Cardiac muscle cell (in vitro differentiated cells and primary cell): ENCODE results near the gene CGNL1. TPM values are rescaled to one million over a fixed set of nuclear protein-coding genes. Genes with fewer than 3 reads are reported as not detected.

Experiments
- DNase-seq, 2 donors: peaks; one replicate each; pipeline versions ENCODE4 v3.0.0 to v3.0.0-alpha.2; 2010 to 2017; ENCODE audit warnings: low read depth in 1 of 2, low spot score in 1 of 2
- H3K27ac ChIP-seq: fragments of 200-600 bp; sonication (generic); 2 replicates; pipeline ENCODE4 v1.5.1; 2016
- H3K27me3 ChIP-seq: fragments of 200-600 bp; sonication (generic); 2 replicates; pipeline ENCODE4 v1.6.0; 2016; ENCODE audit warnings: control low read depth
- H3K36me3 ChIP-seq: fragments of 200-600 bp; sonication (generic); 2 replicates; pipeline ENCODE4 v1.5.1; 2016; ENCODE audit warnings: control low read depth
- H3K4me1 ChIP-seq: fragments of 200-600 bp; sonication (generic); 2 replicates; pipeline ENCODE4 v1.8.1; 2017; ENCODE audit warnings: low read depth, mild to moderate bottlenecking, mixed run types
- H3K4me3 ChIP-seq: fragments of 200-600 bp; sonication (generic); 2 replicates; pipeline ENCODE4 v1.5.1; 2016; ENCODE audit warnings: mild to moderate bottlenecking
- H3K9me3 ChIP-seq: fragments of 200-600 bp; sonication (generic); 2 replicates; pipeline ENCODE4 v1.5.1; 2017; ENCODE audit warnings: low read depth, mild to moderate bottlenecking, control low read depth
- CTCF ChIP-seq: IDR thresholded peaks from 2 replicates; pipeline ENCODE4 v1.5.1; 2012; ENCODE audit warnings: low read depth, mild to moderate bottlenecking, low read length
- polyA plus RNA-seq: library from polyadenylated mRNA; unstranded; fragments of >200 nt; fragmentation: Nextera tagmentation; extraction: Ambion mirVana; gene quantifications from 2 replicates; pipeline ENCODE4 v1.2.1, GENCODE V29; 2016
- total RNA-seq: library from RNA; depleted of rRNA; stranded (reverse); fragments of >200 nt; gene quantifications from 2 replicates; pipeline ENCODE4 v1.2.3, GENCODE V29; 2016

CGNL1 gene
- total and polyA plus RNA-seq, 2 experiments from 2014 or later, result 62.9 to 134 TPM

- DNase-seq, result no peak
- Histone ChIP-seq H3K4me3 (no peak overlapping the region), H3K27me3 (no peaks in the 10 kb centered on the region), H3K36me3 (no peaks in the 10 kb centered on the region), H3K4me1 (peaks cover 47% of the 10 kb centered on the region), H3K27ac (peak overlapping the region; percentile 40), H3K9me3 (no peaks in the 10 kb centered on the region)
- no peak for TF ChIP-seq CTCF
Measured at GRCh38 chr15:57389991-57390390, 13.7 kb downstream of the CGNL1 start.

- H3K27me3 ChIP-seq, result no peaks in the 10 kb centered on the region
- peaks cover 46% of the 10 kb centered on the region for H3K4me1 ChIP-seq
- TF ChIP-seq CTCF, result no peak
- no peak overlapping the region for H3K4me3 ChIP-seq
- H3K27ac ChIP-seq, result peak overlapping the region; percentile 40
- no peaks in the 10 kb centered on the region for H3K9me3 ChIP-seq
- H3K36me3 ChIP-seq, result peaks cover 2% of the 10 kb centered on the region
- DNase-seq, result no peak
Measured at GRCh38 chr15:57390583-57390982, 14.3 kb downstream of the CGNL1 start.

GRCh38 chr15:57391537-57391936 is 15.2 kb downstream of the CGNL1 start:
- Histone ChIP-seq H3K9me3 (no peaks in the 10 kb centered on the region), H3K27ac (no peak overlapping the region), H3K36me3 (peaks cover 2% of the 10 kb centered on the region), H3K27me3 (no peaks in the 10 kb centered on the region), H3K4me1 (peaks cover 37% of the 10 kb centered on the region), H3K4me3 (no peak overlapping the region)
- TF ChIP-seq CTCF, result no peak
- DNase-seq, result no peak

GRCh38 chr15:57393061-57393460 is 16.8 kb downstream of the CGNL1 start:
- Histone ChIP-seq H3K4me1 (peaks cover 22% of the 10 kb centered on the region), H3K9me3 (no peaks in the 10 kb centered on the region), H3K27ac (peak overlapping the region; percentile 4), H3K4me3 (no peak overlapping the region), H3K36me3 (peaks cover 6% of the 10 kb centered on the region), H3K27me3 (no peaks in the 10 kb centered on the region)
- no peak for DNase-seq
- TF ChIP-seq CTCF, result no peak

- peak in 1 of 2 donors; percentile 60 for DNase-seq
- TF ChIP-seq CTCF, result no peak
- Histone ChIP-seq H3K27me3 (no peaks in the 10 kb centered on the region), H3K36me3 (peaks cover 6% of the 10 kb centered on the region), H3K27ac (peak overlapping the region; percentile 61), H3K4me3 (no peak overlapping the region), H3K9me3 (no peaks in the 10 kb centered on the region), H3K4me1 (peaks cover 11% of the 10 kb centered on the region)
Measured at GRCh38 chr15:57395292-57395691, 19.0 kb downstream of the CGNL1 start.

GRCh38 chr15:57398336-57398735 is 22.0 kb downstream of the CGNL1 start:
- Histone ChIP-seq H3K27ac (no peak overlapping the region), H3K9me3 (no peaks in the 10 kb centered on the region), H3K4me1 (peaks cover 18% of the 10 kb centered on the region), H3K27me3 (no peaks in the 10 kb centered on the region), H3K36me3 (peaks cover 6% of the 10 kb centered on the region), H3K4me3 (no peak overlapping the region)
- no peak for TF ChIP-seq CTCF
- no peak for DNase-seq
